ENCODE data around the gene TMSB4X. TPM values are rescaled to one million over a fixed set of nuclear protein-coding genes. Genes with fewer than 3 reads are reported as not detected.
A peak's percentile ranks its signal among the peaks of the same experiment; 100 is the strongest.

The TMSB4X gene
- total RNA-seq, 1 donor from 2014 or later = 4,663 TPM

- Histone ChIP-seq H3K27ac (peak overlapping the region; percentile 63), H3K4me3 (no peak overlapping the region), H3K36me3 (no peaks in the 10 kb centered on the region), H3K9me3 (no peaks in the 10 kb centered on the region), H3K4me1 (peaks cover 34% of the 10 kb centered on the region), H3K27me3 (no peaks in the 10 kb centered on the region)
- DNase-seq = no peak
- no peak for ATAC-seq
- no peak for TF ChIP-seq CTCF (IDR thresholded peaks at IDR 0.05)
- intact Hi-C loops (cut with DNase I) = loop anchor here (10.0 kb wide), 1 partner anchor 533 kb away; no protein-coding TSS in a partner anchor
Observed at GRCh38 chrX:12951595-12951975, 23.3 kb upstream of the TMSB4X start.

GRCh38 chrX:12953420-12953819 is 21.5 kb upstream of the TMSB4X start:
- H3K36me3 ChIP-seq = no peaks in the 10 kb centered on the region
- no peak overlapping the region for H3K4me3 ChIP-seq
- no peak for ATAC-seq
- H3K27me3 ChIP-seq = no peaks in the 10 kb centered on the region
- no peak overlapping the region for H3K27ac ChIP-seq
- no peak for DNase-seq
- H3K9me3 ChIP-seq = no peaks in the 10 kb centered on the region
- no peak for TF ChIP-seq CTCF (IDR thresholded peaks at IDR 0.05)
- intact Hi-C loops (cut with DNase I) = loop anchor here (10.0 kb wide), 1 partner anchor 531 kb away; no protein-coding TSS in a partner anchor
- H3K4me1 ChIP-seq = peaks cover 23% of the 10 kb centered on the region

- DNase-seq (no peak), ATAC-seq (no peak)
- Histone ChIP-seq H3K27ac (peak overlapping the region; percentile 86), H3K4me3 (no peak overlapping the region), H3K4me1 (peaks cover 22% of the 10 kb centered on the region), H3K36me3 (no peaks in the 10 kb centered on the region), H3K9me3 (no peaks in the 10 kb centered on the region), H3K27me3 (no peaks in the 10 kb centered on the region)
- intact Hi-C loops (cut with DNase I) = loop anchor here (10.0 kb wide), 1 partner anchor 530 kb away; no protein-coding TSS in a partner anchor
- TF ChIP-seq CTCF (IDR thresholded peaks at IDR 0.05) = no peak
Observed at GRCh38 chrX:12954376-12954775, 20.5 kb upstream of the TMSB4X start.

GRCh38 chrX:12954981-12955380 is 19.9 kb upstream of the TMSB4X start:
- no peaks in the 10 kb centered on the region for H3K9me3 ChIP-seq
- ATAC-seq = no peak
- no peak for TF ChIP-seq CTCF (IDR thresholded peaks at IDR 0.05)
- no peaks in the 10 kb centered on the region for H3K36me3 ChIP-seq
- DNase-seq = no peak
- peaks cover 16% of the 10 kb centered on the region for H3K4me1 ChIP-seq
- no peak overlapping the region for H3K4me3 ChIP-seq
- H3K27me3 ChIP-seq = no peaks in the 10 kb centered on the region
- peak overlapping the region; percentile 86 for H3K27ac ChIP-seq
- intact Hi-C loops (cut with DNase I) = loop anchor here (10.0 kb wide), 1 partner anchor 530 kb away; no protein-coding TSS in a partner anchor

GRCh38 chrX:12955882-12956703 is 18.8 kb upstream of the TMSB4X start:
- DNase-seq = peak; percentile 82
- H3K4me1 ChIP-seq = peaks cover 16% of the 10 kb centered on the region

More at GRCh38 chrX:12955882-12956703, 18.8 kb upstream of the TMSB4X start:
- ATAC-seq = peak; percentile 89
- intact Hi-C loops (cut with DNase I) = loop anchor here (10.0 kb wide), 1 partner anchor 529 kb away; no protein-coding TSS in a partner anchor
- Histone ChIP-seq H3K36me3 (no peaks in the 10 kb centered on the region), H3K27ac (peak overlapping the region; percentile 86), H3K4me3 (peak overlapping the region; percentile 30), H3K27me3 (no peaks in the 10 kb centered on the region), H3K9me3 (no peaks in the 10 kb centered on the region)
- no peak for TF ChIP-seq CTCF (IDR thresholded peaks at IDR 0.05)
